Memory B cell (primary cell): ENCODE results near the gene DIAPH2.
"Not testable (repeated sequence)": the region's sequence is repeated elsewhere in the genome, so short reads cannot be mapped to it uniquely, and the experiment has no call there.

Experiments used
- ATAC-seq: fragments of 150-1000 bp; cut with Tn5 transposase; 2 replicates; pipeline ENCODE4 v1.10.0; 2021; ENCODE audit warnings: low read depth, mild to moderate bottlenecking, moderate library complexity
- DNase-seq, 2 donors: peaks; one replicate each; pipeline ENCODE4 v3.0.0; 2022; ENCODE audit warnings: low spot score in 2 of 2
- H3K27ac Mint-ChIP-seq: one replicate; pipeline ENCODE4 v1.8.0; 2022; ENCODE audit warnings: mild to moderate bottlenecking, moderate library complexity, mixed read lengths
- H3K27me3 Mint-ChIP-seq: one replicate; pipeline ENCODE4 v1.8.0; 2022; ENCODE audit warnings: mixed read lengths
- H3K36me3 Mint-ChIP-seq: one replicate; pipeline ENCODE4 v1.8.0; 2022; ENCODE audit warnings: mild to moderate bottlenecking, mixed read lengths
- H3K4me1 Mint-ChIP-seq: one replicate; pipeline ENCODE4 v1.8.0; 2022; ENCODE audit warnings: mixed read lengths
- H3K4me3 Mint-ChIP-seq: one replicate; pipeline ENCODE4 v1.8.0; 2022; ENCODE audit warnings: mild to moderate bottlenecking, moderate library complexity, mixed read lengths
- H3K9me3 Mint-ChIP-seq: one replicate; pipeline ENCODE4 v1.8.0; 2022; ENCODE audit warnings: mixed read lengths

DIAPH2 gene

GRCh38 chrX:97384685-97385084, 700.0 kb downstream of the DIAPH2 start:
- H3K27me3 Mint-ChIP-seq = no peaks in the 10 kb centered on the region
- H3K4me1 Mint-ChIP-seq = no peaks in the 10 kb centered on the region
- H3K36me3 Mint-ChIP-seq = peaks cover 23% of the 10 kb centered on the region
- no peak for DNase-seq
- H3K4me3 Mint-ChIP-seq = no peak overlapping the region
- H3K9me3 Mint-ChIP-seq = no peaks in the 10 kb centered on the region
- no peak for ATAC-seq
- no peak overlapping the region for H3K27ac Mint-ChIP-seq

GRCh38 chrX:97387004-97387403, 702.4 kb downstream of the DIAPH2 start:
- no peak overlapping the region for H3K4me3 Mint-ChIP-seq
- no peaks in the 10 kb centered on the region for H3K4me1 Mint-ChIP-seq
- DNase-seq = no peak
- H3K27me3 Mint-ChIP-seq = no peaks in the 10 kb centered on the region
- peaks cover 23% of the 10 kb centered on the region for H3K36me3 Mint-ChIP-seq
- no peak for ATAC-seq
- H3K9me3 Mint-ChIP-seq = no peaks in the 10 kb centered on the region
- peak overlapping the region; percentile 45 for H3K27ac Mint-ChIP-seq

- H3K36me3 Mint-ChIP-seq = peaks cover 16% of the 10 kb centered on the region
- DNase-seq (no peak), ATAC-seq (no peak)
- H3K9me3 Mint-ChIP-seq = no peaks in the 10 kb centered on the region
- no peak overlapping the region for H3K27ac Mint-ChIP-seq
- H3K4me1 Mint-ChIP-seq = no peaks in the 10 kb centered on the region
- H3K4me3 Mint-ChIP-seq = no peak overlapping the region
- H3K27me3 Mint-ChIP-seq = no peaks in the 10 kb centered on the region
Measured at GRCh38 chrX:97389761-97390192, 705.1 kb downstream of the DIAPH2 start.

- no peaks in the 10 kb centered on the region for H3K9me3 Mint-ChIP-seq
- ATAC-seq (no peak), DNase-seq (no peak)
- no peaks in the 10 kb centered on the region for H3K27me3 Mint-ChIP-seq
- H3K27ac Mint-ChIP-seq = no peak overlapping the region
- H3K4me1 Mint-ChIP-seq = peaks cover 6% of the 10 kb centered on the region
- no peak overlapping the region for H3K4me3 Mint-ChIP-seq
- peaks cover 4% of the 10 kb centered on the region for H3K36me3 Mint-ChIP-seq
Measured at GRCh38 chrX:97397371-97397770, 712.7 kb downstream of the DIAPH2 start.

GRCh38 chrX:97398030-97398551, 713.4 kb downstream of the DIAPH2 start:
- Mint-ChIP-seq H3K4me3 (no peak overlapping the region), H3K27me3 (no peaks in the 10 kb centered on the region), H3K4me1 (peaks cover 6% of the 10 kb centered on the region), H3K27ac (no peak overlapping the region), H3K9me3 (no peaks in the 10 kb centered on the region), H3K36me3 (peaks cover 4% of the 10 kb centered on the region)
- ATAC-seq = no peak
- DNase-seq = no peak

- H3K4me3 Mint-ChIP-seq = no peak overlapping the region
- no peaks in the 10 kb centered on the region for H3K9me3 Mint-ChIP-seq
- H3K27me3 Mint-ChIP-seq = no peaks in the 10 kb centered on the region
- no peak overlapping the region for H3K27ac Mint-ChIP-seq
- DNase-seq (no peak), ATAC-seq (no peak)
- H3K36me3 Mint-ChIP-seq = peaks cover 4% of the 10 kb centered on the region
- peaks cover 6% of the 10 kb centered on the region for H3K4me1 Mint-ChIP-seq
Measured at GRCh38 chrX:97399400-97399799, 714.8 kb downstream of the DIAPH2 start.

- no peak overlapping the region for H3K4me3 Mint-ChIP-seq
- no peaks in the 10 kb centered on the region for H3K9me3 Mint-ChIP-seq
- peaks cover 6% of the 10 kb centered on the region for H3K4me1 Mint-ChIP-seq
- H3K27ac Mint-ChIP-seq = no peak overlapping the region
- DNase-seq (no peak), ATAC-seq (no peak)
- H3K36me3 Mint-ChIP-seq = peaks cover 4% of the 10 kb centered on the region
- H3K27me3 Mint-ChIP-seq = no peaks in the 10 kb centered on the region
Measured at GRCh38 chrX:97400492-97400891, 715.9 kb downstream of the DIAPH2 start.

GRCh38 chrX:97401154-97401553, 716.5 kb downstream of the DIAPH2 start:
- H3K36me3 Mint-ChIP-seq = peaks cover 4% of the 10 kb centered on the region
- H3K4me3 Mint-ChIP-seq = no peak overlapping the region
- H3K27me3 Mint-ChIP-seq = no peaks in the 10 kb centered on the region
- H3K9me3 Mint-ChIP-seq = no peaks in the 10 kb centered on the region
- no peak for DNase-seq
- H3K4me1 Mint-ChIP-seq = peaks cover 6% of the 10 kb centered on the region
- no peak for ATAC-seq
- no peak overlapping the region for H3K27ac Mint-ChIP-seq

GRCh38 chrX:97401586-97402136, 717.0 kb downstream of the DIAPH2 start:
- Mint-ChIP-seq H3K4me3 (no peak overlapping the region), H3K9me3 (no peaks in the 10 kb centered on the region), H3K27ac (no peak overlapping the region), H3K36me3 (peaks cover 4% of the 10 kb centered on the region), H3K27me3 (no peaks in the 10 kb centered on the region), H3K4me1 (peaks cover 6% of the 10 kb centered on the region)
- ATAC-seq (no peak), DNase-seq (no peak)

- peaks cover 4% of the 10 kb centered on the region for H3K36me3 Mint-ChIP-seq
- no peak overlapping the region for H3K4me3 Mint-ChIP-seq
- DNase-seq (no peak), ATAC-seq (no peak)
- H3K27me3 Mint-ChIP-seq = no peaks in the 10 kb centered on the region
- no peak overlapping the region for H3K27ac Mint-ChIP-seq
- H3K9me3 Mint-ChIP-seq = no peaks in the 10 kb centered on the region
- H3K4me1 Mint-ChIP-seq = peaks cover 6% of the 10 kb centered on the region
Measured at GRCh38 chrX:97402333-97402732, 717.7 kb downstream of the DIAPH2 start.

GRCh38 chrX:97402903-97403302, 718.3 kb downstream of the DIAPH2 start:
- Mint-ChIP-seq H3K4me3 (no peak overlapping the region), H3K27ac (no peak overlapping the region), H3K36me3 (peaks cover 4% of the 10 kb centered on the region), H3K27me3 (no peaks in the 10 kb centered on the region), H3K9me3 (no peaks in the 10 kb centered on the region), H3K4me1 (peaks cover 6% of the 10 kb centered on the region)
- ATAC-seq = no peak
- DNase-seq = no peak

GRCh38 chrX:97405031-97405660, 720.5 kb downstream of the DIAPH2 start:
- Mint-ChIP-seq H3K27ac (no peak overlapping the region), H3K36me3 (peaks cover 12% of the 10 kb centered on the region), H3K4me1 (peaks cover 4% of the 10 kb centered on the region)

GRCh38 chrX:97409632-97410415, 725.2 kb downstream of the DIAPH2 start:
- not testable (repeated sequence) for DNase-seq, H3K27me3 Mint-ChIP-seq, H3K9me3 Mint-ChIP-seq, H3K4me3 Mint-ChIP-seq, H3K27ac Mint-ChIP-seq, H3K4me1 Mint-ChIP-seq, ATAC-seq
- H3K36me3 Mint-ChIP-seq = peaks cover 10% of the 10 kb centered on the region

More at GRCh38 chrX:97405031-97405660, 720.5 kb downstream of the DIAPH2 start:
- DNase-seq (no peak), ATAC-seq (no peak)
- H3K27me3 Mint-ChIP-seq = no peaks in the 10 kb centered on the region
- H3K4me3 Mint-ChIP-seq = no peak overlapping the region
- peaks cover 4% of the 10 kb centered on the region for H3K9me3 Mint-ChIP-seq

- H3K36me3 Mint-ChIP-seq = peaks cover 5% of the 10 kb centered on the region
Measured at GRCh38 chrX:97416461-97416860, 731.8 kb downstream of the DIAPH2 start.

More at GRCh38 chrX:97416461-97416860, 731.8 kb downstream of the DIAPH2 start:
- DNase-seq (no peak), ATAC-seq (no peak)
- Mint-ChIP-seq H3K4me1 (no peaks in the 10 kb centered on the region), H3K4me3 (no peak overlapping the region), H3K27ac (no peak overlapping the region), H3K9me3 (no peaks in the 10 kb centered on the region), H3K27me3 (no peaks in the 10 kb centered on the region)
